ENCODE results near the gene PTGS1. TPM values are rescaled to one million over a fixed set of nuclear protein-coding genes. Genes with fewer than 3 reads are reported as not detected.

The PTGS1 gene
- polyA plus RNA-seq, 1 donor from 2014 or later = 0.17 TPM

DNA sequence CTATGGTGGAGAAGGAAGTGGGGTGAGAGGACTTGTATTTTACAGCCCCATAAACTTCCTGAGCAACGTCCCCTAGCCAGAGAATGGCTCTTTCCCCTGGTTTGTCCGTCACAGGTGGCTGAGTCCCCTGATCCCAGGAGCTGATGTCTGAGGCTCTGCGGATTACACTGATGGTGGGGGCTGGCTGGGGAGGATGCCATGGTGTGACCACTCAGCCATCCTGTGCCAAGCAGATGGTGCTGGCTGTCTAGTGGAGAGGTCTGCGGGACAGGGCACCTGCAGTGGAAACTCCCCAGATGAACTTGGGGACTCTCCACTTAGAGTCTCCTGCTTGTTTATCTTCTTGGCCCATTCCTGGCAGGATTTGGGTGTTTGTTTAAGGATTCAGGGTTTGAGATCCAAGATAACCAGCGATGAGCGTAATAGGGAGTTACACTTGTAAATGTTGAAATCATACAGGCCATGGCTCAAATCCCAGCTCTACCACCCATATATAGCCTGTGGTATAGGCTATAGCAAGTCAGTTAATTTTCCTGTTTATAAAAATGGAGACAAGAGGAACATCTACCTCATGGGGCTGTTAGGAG, 4.7 kb upstream of the PTGS1 start:
- no peaks in the 10 kb centered on the region for H4K20me1 ChIP-seq (ENCODE audit: insufficient read depth)
- no peak overlapping the region for H3K27ac ChIP-seq (ENCODE audit: low read length)

DNA sequence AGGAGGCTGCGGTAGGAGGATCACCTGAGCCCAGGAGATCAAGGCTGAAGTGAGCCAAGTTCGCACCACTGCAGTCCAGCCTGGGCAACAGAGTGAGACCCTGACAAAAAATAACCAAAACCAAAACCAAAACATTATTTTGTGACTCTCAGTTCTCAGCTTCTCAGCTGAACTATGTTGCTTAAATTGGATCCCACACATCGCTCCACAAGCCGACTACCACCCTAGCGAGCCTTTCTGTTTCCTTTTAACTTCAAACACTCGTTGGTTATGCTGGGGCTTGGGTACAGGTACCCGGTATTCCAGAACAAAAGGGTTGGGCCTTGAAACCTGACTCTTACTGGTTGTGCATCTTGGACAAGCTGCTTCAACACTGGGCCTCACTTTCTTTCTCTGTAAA, 3.8 kb upstream of the PTGS1 start:
- H3F3A ChIP-seq (ENCODE audit: insufficient read depth, low read length, poor library complexity, severe bottlenecking) = no peaks in the 10 kb centered on the region
- H3K4me2 ChIP-seq (ENCODE audit: low read length) = no peak overlapping the region
- no peak overlapping the region for H2AFZ ChIP-seq (ENCODE audit: low read depth, low read length)
- no peak overlapping the region for H3K9ac ChIP-seq (ENCODE audit: low read length)
- no peaks in the 10 kb centered on the region for H3K9me3 ChIP-seq (ENCODE audit: low read length)
- no peak overlapping the region for H3K27ac ChIP-seq (ENCODE audit: low read length)
- no peaks in the 10 kb centered on the region for H3K79me2 ChIP-seq (replicated peaks; ENCODE audit: insufficient read depth, low read length)
- peaks cover 16% of the 10 kb centered on the region for H3K27me3 ChIP-seq (ENCODE audit: insufficient read depth, low read depth, low read length)
- TF ChIP-seq, protein P1, sequence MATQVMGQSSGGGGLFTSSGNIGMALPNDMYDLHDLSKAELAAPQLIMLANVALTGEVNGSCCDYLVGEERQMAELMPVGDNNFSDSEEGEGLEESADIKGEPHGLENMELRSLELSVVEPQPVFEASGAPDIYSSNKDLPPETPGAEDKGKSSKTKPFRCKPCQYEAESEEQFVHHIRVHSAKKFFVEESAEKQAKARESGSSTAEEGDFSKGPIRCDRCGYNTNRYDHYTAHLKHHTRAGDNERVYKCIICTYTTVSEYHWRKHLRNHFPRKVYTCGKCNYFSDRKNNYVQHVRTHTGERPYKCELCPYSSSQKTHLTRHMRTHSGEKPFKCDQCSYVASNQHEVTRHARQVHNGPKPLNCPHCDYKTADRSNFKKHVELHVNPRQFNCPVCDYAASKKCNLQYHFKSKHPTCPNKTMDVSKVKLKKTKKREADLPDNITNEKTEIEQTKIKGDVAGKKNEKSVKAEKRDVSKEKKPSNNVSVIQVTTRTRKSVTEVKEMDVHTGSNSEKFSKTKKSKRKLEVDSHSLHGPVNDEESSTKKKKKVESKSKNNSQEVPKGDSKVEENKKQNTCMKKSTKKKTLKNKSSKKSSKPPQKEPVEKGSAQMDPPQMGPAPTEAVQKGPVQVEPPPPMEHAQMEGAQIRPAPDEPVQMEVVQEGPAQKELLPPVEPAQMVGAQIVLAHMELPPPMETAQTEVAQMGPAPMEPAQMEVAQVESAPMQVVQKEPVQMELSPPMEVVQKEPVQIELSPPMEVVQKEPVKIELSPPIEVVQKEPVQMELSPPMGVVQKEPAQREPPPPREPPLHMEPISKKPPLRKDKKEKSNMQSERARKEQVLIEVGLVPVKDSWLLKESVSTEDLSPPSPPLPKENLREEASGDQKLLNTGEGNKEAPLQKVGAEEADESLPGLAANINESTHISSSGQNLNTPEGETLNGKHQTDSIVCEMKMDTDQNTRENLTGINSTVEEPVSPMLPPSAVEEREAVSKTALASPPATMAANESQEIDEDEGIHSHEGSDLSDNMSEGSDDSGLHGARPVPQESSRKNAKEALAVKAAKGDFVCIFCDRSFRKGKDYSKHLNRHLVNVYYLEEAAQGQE (IDR thresholded peaks at IDR 0.05; ENCODE audit: borderline replicate concordance) = no peak
- TF ChIP-seq RAD21 (conservative IDR thresholded peaks at IDR 0.05) (no peak), SMC3 (conservative IDR thresholded peaks at IDR 0.05; ENCODE audit: poor library complexity) (no peak), TAF1 (IDR thresholded peaks at IDR 0.05; ENCODE audit: low read depth) (no peak), EZH2 (IDR thresholded peaks at IDR 0.05; ENCODE audit: borderline replicate concordance, insufficient read depth, low read length, poor library complexity, severe bottlenecking) (no peak), EP300 (conservative IDR thresholded peaks at IDR 0.05; ENCODE audit: poor library complexity, severe bottlenecking) (no peak)
- no peaks in the 10 kb centered on the region for H3K36me3 ChIP-seq (ENCODE audit: insufficient read depth, low read length)
- H4K20me1 ChIP-seq (ENCODE audit: insufficient read depth) = no peaks in the 10 kb centered on the region
- no peaks in the 10 kb centered on the region for H3K9me2 ChIP-seq (ENCODE audit: insufficient read depth, low read length)
- H3K4me3 ChIP-seq (ENCODE audit: low read length) = no peak overlapping the region

More for the DNA sequence above, 4.7 kb upstream of the PTGS1 start:
- Histone ChIP-seq H3K4me3 (ENCODE audit: low read length) (no peak overlapping the region), H3K79me2 (replicated peaks; ENCODE audit: insufficient read depth, low read length) (no peaks in the 10 kb centered on the region), H2AFZ (ENCODE audit: low read depth, low read length) (no peak overlapping the region), H3K36me3 (ENCODE audit: insufficient read depth, low read length) (no peaks in the 10 kb centered on the region), H3K9ac (ENCODE audit: low read length) (no peak overlapping the region), H3K9me3 (ENCODE audit: low read length) (no peaks in the 10 kb centered on the region), H3K9me2 (ENCODE audit: insufficient read depth, low read length) (no peaks in the 10 kb centered on the region), H3K4me2 (ENCODE audit: low read length) (no peak overlapping the region), H3K27me3 (ENCODE audit: insufficient read depth, low read depth, low read length) (peaks cover 8% of the 10 kb centered on the region), H3F3A (ENCODE audit: insufficient read depth, low read length, poor library complexity, severe bottlenecking) (no peaks in the 10 kb centered on the region)
- TF ChIP-seq, protein P1 (IDR thresholded peaks at IDR 0.05; ENCODE audit: borderline replicate concordance) = no peak
- TF ChIP-seq EP300 (conservative IDR thresholded peaks at IDR 0.05; ENCODE audit: poor library complexity, severe bottlenecking) (no peak), MXI1 (conservative IDR thresholded peaks at IDR 0.05; ENCODE audit: poor library complexity, severe bottlenecking) (no peak), SMC3 (conservative IDR thresholded peaks at IDR 0.05; ENCODE audit: poor library complexity) (no peak), RAD21 (conservative IDR thresholded peaks at IDR 0.05) (no peak), EZH2 (IDR thresholded peaks at IDR 0.05; ENCODE audit: borderline replicate concordance, insufficient read depth, low read length, poor library complexity, severe bottlenecking) (no peak), TAF1 (IDR thresholded peaks at IDR 0.05; ENCODE audit: low read depth) (no peak), POLR2AphosphoS5 (IDR thresholded peaks at IDR 0.05) (no peak)
- TF ChIP-seq, protein P2, sequence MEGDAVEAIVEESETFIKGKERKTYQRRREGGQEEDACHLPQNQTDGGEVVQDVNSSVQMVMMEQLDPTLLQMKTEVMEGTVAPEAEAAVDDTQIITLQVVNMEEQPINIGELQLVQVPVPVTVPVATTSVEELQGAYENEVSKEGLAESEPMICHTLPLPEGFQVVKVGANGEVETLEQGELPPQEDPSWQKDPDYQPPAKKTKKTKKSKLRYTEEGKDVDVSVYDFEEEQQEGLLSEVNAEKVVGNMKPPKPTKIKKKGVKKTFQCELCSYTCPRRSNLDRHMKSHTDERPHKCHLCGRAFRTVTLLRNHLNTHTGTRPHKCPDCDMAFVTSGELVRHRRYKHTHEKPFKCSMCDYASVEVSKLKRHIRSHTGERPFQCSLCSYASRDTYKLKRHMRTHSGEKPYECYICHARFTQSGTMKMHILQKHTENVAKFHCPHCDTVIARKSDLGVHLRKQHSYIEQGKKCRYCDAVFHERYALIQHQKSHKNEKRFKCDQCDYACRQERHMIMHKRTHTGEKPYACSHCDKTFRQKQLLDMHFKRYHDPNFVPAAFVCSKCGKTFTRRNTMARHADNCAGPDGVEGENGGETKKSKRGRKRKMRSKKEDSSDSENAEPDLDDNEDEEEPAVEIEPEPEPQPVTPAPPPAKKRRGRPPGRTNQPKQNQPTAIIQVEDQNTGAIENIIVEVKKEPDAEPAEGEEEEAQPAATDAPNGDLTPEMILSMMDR (IDR thresholded peaks at IDR 0.05; ENCODE audit: poor library complexity, severe bottlenecking) = no peak
